Right ventricle myocardium inferior (tissue), 1 donor: Measurements from ENCODE around the gene SLC12A2. TPM values are rescaled to one million over a fixed set of nuclear protein-coding genes. Genes with fewer than 3 reads are reported as not detected.

ENCODE experiments used
- ATAC-seq: fragments of 200-7000 bp; cut with Tn5 transposase; one replicate; pipeline ENCODE4 v1.9.1; 2020; ENCODE audit warnings: mild to moderate bottlenecking, moderate library complexity
- DNase-seq: peaks from one replicate; pipeline ENCODE4 v3.0.0; 2021; ENCODE audit errors: missing footprints
- intact Hi-C: fragments of 100-400 bp; cut with DNase I; formaldehyde crosslinking; loops from one replicate; pipeline ENCODE4 v1.11.0; 2022
- total RNA-seq: library from RNA; stranded (reverse); fragmentation: NEBNext Ultra II Directional; extraction: Animal tissue kit (Norgen Biotek cat#: 25700); gene quantifications from one replicate; pipeline ENCODE4 v1.2.1, GENCODE V29; 2021
- donor health status: DM: no; HTN: yes; CAD: no; lungs with severe emphysema.

SLC12A2 gene
- total RNA-seq, 1 donor from 2014 or later, result 10.7 TPM

DNA sequence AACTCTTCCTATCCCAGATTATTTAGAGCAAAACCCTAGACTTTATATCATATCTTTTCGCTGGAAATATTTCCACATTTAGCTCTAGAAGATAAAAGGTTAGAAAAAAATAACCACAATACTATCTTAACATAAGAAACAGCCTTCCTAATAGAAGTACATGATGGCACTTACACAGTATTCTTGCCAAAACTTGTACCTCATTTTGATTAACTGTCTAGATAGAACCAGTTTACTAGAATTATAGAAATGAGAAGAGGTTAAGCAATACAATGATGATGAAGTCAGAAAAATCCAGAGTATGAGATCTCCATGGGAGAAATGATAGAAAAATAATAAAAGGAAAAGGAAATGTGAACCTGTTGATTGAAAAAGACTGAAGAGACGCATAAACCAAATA, 63.1 kb downstream of the SLC12A2 start:
- intact Hi-C loops, result no loop called here
- DNase-seq, result no peak
- no peak for ATAC-seq

GRCh38 chr5:128154943-128155342, 71.4 kb downstream of the SLC12A2 start:
- intact Hi-C loops, result no loop called here
- DNase-seq, result no peak
- ATAC-seq, result no peak

DNA sequence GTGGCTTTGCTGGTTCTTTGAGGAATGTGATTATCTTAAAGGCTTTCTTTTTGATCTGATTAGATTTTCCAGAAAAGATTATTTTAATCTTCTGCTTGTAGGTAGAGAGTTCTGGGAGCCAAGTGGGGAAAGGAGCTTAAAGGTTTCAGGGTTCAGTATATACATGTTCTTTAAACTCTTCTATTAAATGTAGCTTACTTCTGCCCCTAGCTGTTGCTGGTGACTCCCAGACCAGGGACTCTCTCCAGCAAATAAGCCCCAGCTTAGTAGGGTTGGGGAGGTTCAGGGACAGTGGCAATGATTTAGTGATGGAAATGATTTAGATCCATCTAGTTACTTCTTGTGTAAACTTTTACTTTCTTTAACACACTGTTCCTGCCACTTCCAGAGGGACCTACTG, 72.2 kb downstream of the SLC12A2 start:
- ATAC-seq (no peak), DNase-seq (no peak)
- intact Hi-C loops, result no loop called here

DNA sequence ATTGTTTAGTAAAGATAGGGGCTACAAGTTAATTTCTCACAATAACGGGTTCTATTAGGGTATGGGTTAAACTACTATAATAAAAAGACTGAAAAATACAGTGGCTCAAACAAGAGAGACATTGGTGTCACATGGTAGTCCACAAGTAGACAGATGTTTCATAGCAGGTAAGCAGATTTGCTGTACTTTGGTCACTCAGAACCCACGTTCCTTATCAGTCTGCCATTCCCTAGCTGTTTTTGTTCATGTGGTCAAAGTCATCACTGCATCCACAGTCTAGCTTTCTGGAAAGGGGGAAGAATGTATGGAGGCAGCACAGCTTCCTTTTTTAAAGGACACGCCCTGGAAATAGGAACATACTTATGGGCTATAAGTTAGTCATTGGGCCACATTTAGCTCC, 73.0 kb downstream of the SLC12A2 start:
- DNase-seq (no peak), ATAC-seq (no peak)
- intact Hi-C loops, result no loop called here

GRCh38 chr5:128158342-128158741, 74.8 kb downstream of the SLC12A2 start:
- intact Hi-C loops, result no loop called here
- ATAC-seq (no peak), DNase-seq (no peak)

DNA sequence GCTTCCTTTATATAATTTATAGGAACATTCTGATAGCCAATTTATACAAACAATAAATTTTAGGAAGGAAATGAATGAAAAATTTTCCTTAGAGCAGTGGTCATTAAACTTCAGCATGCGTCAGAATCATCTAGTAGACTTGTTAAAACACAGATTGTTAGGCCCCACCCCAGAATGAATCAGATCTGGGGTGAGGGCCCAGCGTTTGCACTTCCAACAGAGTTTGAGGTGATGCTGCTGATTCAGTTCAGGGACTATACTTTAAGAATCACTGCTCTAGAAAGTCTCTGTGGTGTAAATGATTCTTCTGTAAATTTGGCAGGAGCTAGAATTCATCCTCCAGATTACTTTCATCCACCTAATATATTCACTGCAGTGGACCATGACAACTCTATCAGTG, 80.4 kb downstream of the SLC12A2 start:
- ATAC-seq (no peak), DNase-seq (no peak)
- intact Hi-C loops, result no loop called here

GRCh38 chr5:128169401-128170017, 85.9 kb downstream of the SLC12A2 start:
- intact Hi-C loops, result no loop called here
- no peak for ATAC-seq
- DNase-seq, result no peak

DNA sequence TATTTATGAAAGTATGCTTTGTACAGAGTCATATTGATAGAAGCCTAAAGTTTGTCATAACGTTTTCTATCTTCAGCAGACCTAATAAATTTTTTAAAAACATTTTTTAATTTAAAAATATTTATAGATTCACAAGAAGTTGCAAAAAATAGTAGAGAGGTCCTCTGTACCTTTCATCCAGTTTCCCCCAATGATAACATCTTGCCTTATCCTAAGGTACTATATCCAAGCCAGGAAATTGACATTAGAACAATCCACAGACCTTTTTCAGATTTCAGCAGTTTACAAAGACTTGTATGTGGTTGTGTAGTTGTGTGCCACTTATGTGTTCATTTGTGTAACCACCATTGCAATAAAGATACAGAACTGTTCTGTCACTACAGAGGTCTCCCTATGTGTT, 88.5 kb downstream of the SLC12A2 start:
- ATAC-seq (no peak), DNase-seq (no peak)
- intact Hi-C loops, result no loop called here

DNA sequence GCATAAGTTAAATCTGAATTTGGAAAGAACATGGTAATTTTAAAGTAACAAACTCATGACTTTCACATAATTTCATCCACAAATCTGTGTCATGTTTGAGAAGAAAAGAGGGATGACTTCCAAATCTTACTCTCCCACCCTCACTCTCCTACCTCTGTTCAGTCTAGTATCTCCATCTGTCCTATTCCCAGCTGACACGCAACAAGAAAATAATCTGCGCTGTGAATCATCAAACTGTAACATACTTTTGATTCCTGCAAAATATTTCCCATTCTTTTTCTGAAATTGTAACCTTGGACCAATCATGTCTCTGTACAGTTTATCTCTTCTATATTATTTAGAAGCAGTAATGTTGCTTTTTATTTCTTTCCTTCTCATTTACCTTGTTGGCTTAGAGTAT, 91.4 kb downstream of the SLC12A2 start:
- DNase-seq (no peak), ATAC-seq (no peak)
- intact Hi-C loops, result no loop called here

GRCh38 chr5:128192368-128192767, 108.8 kb downstream of the SLC12A2 start:
- intact Hi-C loops, result no loop called here
- DNase-seq (no peak), ATAC-seq (no peak)

DNA sequence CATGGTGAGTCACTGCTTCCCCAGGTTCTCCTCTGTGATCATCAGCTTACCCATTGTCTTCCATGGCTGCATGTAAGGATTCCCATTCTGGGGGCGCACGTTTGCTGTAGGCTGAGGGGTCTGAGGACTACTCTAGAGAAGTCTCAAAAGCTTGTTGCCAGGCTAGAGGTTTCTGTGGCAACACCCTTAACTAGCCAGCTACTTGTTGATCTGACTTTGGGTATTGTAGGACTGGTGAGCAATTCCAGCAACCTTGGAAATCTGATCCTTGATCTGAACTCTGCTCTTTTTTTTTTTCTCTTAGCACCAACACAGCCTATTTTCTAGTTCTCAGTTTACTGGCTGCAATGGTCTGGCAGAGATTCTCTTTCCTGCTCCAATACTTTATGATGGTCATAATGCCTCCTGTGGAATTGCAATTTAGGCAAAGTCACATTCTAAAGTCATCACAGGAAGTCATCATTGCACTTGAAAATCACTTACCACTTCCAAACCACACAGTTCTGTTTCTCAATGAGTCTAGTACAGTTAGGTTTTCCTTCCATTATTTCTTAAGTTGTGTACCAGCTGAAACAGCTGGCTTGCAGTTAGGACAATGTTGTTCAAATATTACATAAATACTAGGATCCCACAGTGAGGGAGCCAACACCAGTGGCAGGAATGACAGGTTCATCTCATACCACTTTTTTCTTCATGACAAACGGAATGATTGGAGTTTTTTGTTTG, 110.3 kb downstream of the SLC12A2 start:
- DNase-seq (no peak), ATAC-seq (no peak)
- intact Hi-C loops, result no loop called here

- DNase-seq, result no peak
- intact Hi-C loops, result no loop called here
- ATAC-seq, result no peak
These were observed 111.8 kb downstream of the SLC12A2 start for GRCh38 chr5:128195316-128195715.

GRCh38 chr5:128196080-128196479, 112.5 kb downstream of the SLC12A2 start:
- intact Hi-C loops, result loop anchor here (2.0 kb wide), 1 partner anchor 631 kb away; no protein-coding TSS in a partner anchor
- ATAC-seq (no peak), DNase-seq (no peak)

GRCh38 chr5:128196791-128197190, 113.2 kb downstream of the SLC12A2 start:
- ATAC-seq (no peak), DNase-seq (no peak)
- intact Hi-C loops, result loop anchor here (2.0 kb wide), 1 partner anchor 632 kb away; no protein-coding TSS in a partner anchor

GRCh38 chr5:128197896-128198522, 114.4 kb downstream of the SLC12A2 start:
- intact Hi-C loops, result loop anchor here (2.0 kb wide), 1 partner anchor 633 kb away; no protein-coding TSS in a partner anchor
- ATAC-seq, result no peak
- no peak for DNase-seq

DNA sequence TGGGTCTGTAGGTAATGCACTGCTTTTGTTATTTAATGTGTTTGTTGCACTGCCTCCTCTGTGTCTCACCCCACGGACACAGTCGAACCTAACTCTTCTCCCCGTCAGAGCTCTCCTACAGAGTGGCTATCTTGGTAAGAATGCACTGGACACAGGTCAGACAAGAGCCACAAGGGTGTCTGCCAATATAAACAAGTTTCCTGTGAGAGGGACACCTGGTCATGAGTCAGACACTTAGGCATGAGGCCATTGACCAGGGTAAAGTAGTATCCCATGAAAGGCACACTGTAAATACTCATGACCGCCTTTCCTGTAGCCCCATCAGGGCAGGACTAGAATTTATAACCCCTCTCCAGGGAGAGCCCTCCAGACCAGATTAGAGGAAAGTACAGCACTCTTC, 115.5 kb downstream of the SLC12A2 start:
- no peak for DNase-seq
- intact Hi-C loops, result no loop called here
- no peak for ATAC-seq

DNA sequence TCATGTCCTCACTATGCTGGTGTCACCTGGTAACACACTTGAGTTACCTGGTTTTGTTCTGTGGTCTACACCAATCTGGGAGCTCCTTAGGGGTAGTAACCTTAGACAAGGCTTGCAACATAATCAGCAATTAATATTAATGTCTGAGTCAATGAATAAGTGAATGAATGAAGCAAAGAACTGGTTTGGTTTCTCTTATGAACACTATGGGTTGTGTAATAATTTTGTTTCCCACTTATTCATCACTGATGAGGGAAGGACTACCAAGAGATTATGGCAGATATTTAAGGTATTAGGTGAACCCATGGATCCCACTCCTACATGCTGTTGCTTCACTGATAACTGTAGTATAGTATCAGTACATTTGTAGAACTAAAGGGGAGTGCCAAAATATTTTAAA, 116.0 kb downstream of the SLC12A2 start:
- intact Hi-C loops, result loop anchor here (2.0 to 5.0 kb wide), 2 partner anchors 322 to 443 kb away; no protein-coding TSS in a partner anchor
- no peak for DNase-seq
- ATAC-seq, result no peak

DNA sequence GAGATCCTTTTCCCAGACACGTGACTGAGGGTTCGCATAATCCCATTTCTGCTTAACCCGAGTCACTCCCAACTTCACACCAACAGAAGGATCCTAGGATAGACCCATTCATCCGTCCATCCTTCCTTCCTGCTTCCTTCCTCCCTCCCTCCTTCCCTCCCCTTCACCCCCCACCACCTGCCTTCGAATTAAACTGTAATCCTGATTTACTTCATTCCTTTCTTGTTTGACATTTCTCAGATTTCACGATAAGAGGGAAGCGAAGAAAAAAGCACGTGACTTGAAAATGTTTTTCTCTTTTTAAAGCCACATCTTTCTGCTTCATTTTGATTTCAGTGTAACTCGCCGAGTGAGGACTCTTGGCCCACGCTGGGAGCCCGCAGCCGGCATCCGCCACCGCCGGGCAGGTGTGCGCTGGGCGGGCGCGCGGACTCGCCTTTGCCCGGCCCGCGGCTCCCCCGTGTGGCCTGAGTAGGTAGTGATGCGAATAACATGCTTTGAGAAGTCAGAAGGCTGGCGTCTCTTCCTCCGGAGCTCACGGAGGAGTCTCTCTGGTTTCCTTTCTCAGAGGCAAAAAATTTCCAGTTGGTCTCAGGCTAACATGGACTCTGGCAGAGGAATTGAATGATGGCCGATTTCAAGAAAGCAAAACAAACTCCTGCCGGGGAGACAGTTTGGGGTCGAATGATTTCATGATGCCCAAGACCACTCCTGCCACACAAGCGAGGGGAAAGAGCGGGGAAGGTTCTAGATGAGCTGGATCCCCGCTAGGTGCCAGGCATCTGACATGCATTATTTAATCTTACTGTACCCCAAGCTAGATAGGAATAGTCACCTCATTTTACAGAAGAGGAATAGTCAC, 117.7 kb downstream of the SLC12A2 start:
- intact Hi-C loops, result loop anchor here (2.0 to 5.0 kb wide), 2 partner anchors 324 to 444 kb away; no protein-coding TSS in a partner anchor
- DNase-seq (peak; percentile 90), ATAC-seq (peak; percentile 71)

- DNase-seq (no peak), ATAC-seq (no peak)
- intact Hi-C loops, result loop anchor here (5.0 kb wide), 1 partner anchor 325 kb away; no protein-coding TSS in a partner anchor
These were observed 118.8 kb downstream of the SLC12A2 start for GRCh38 chr5:128202320-128202719.
